ENCODE results near the gene CDH4. TPM values are rescaled to one million over a fixed set of nuclear protein-coding genes. Genes with fewer than 3 reads are reported as not detected.

The CDH4 gene
- total RNA-seq, 1 experiment from 2014 or later, result 5.3 TPM

DNA sequence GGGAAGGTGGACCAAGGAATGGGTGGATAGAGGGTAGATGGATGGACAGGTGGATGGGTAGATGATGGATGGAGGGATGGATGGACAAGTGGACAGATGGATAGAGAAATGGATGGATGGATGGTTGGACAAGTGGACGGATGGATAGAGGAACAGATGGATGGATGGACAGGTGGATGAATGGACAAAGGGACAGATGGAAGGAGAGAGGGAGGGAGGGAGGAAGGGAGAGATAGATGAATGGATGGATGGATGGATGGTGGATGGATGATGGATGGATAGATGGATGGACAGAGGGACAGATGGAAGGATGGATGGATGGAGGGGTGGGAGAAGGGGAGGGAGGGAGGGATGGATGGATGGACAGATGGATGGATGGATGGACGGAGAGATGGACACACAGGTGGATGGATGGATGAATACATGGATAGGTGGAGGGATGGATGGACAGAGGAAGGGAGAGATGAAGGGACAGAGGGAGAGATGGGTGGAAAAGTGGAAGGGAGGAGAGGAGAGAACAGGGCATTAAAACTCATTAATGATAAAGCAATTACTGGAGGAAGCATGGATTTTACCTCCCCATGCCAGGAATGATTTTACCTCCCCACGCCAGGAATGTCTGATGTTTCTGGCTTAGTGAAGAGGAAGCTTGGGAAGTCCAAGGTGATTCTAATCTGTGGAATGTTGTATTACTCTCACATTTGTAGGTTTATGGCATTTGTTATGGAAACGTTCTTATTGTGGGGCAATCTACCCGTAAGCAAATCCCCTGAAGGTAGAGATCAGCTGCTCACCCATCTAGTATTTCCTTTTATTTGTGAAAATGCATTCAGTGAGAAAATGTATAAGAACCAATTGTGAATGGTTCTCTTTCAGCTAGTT lies 430.3 kb downstream of the CDH4 start:
- DNase-seq (ENCODE audit: low spot score) (no peak), ATAC-seq (no peak)
- POLR2A ChIA-PET, result no interaction called here
- Mint-ChIP-seq H3K27ac (no peak overlapping the region), H3K4me3 (no peak overlapping the region), H3K36me3 (no peaks in the 10 kb centered on the region), H3K9me3 (peaks cover 6% of the 10 kb centered on the region), H3K4me1 (no peaks in the 10 kb centered on the region), H3K27me3 (ENCODE audit: low read depth) (peaks cover 39% of the 10 kb centered on the region)
- CTCF ChIA-PET, result no interaction called here
- no peak for TF ChIP-seq ETV6 (CRISPR knock-in tag; IDR thresholded peaks at IDR 0.05)
- no peak for TF ChIP-seq ZNF423 (CRISPR knock-in tag; IDR thresholded peaks at IDR 0.05)

- Mint-ChIP-seq H3K27me3 (ENCODE audit: low read depth) (peaks cover 33% of the 10 kb centered on the region), H3K36me3 (no peaks in the 10 kb centered on the region), H3K27ac (no peak overlapping the region), H3K4me3 (no peak overlapping the region), H3K9me3 (peaks cover under 1% of the 10 kb centered on the region), H3K4me1 (no peaks in the 10 kb centered on the region)
- CTCF ChIA-PET, result interaction anchor here (1.1 kb wide), 1 partner anchor 213 kb away, joined by 3 read pairs; no protein-coding TSS in a partner anchor
- POLR2A ChIA-PET, result no interaction called here
- ATAC-seq (no peak), DNase-seq (ENCODE audit: low spot score) (no peak)
- no peak for TF ChIP-seq ZNF396 (CRISPR knock-in tag; IDR thresholded peaks at IDR 0.05; ENCODE audit: borderline replicate concordance)
Measured at GRCh38 chr20:61682996-61683681, 431.1 kb downstream of the CDH4 start.

DNA sequence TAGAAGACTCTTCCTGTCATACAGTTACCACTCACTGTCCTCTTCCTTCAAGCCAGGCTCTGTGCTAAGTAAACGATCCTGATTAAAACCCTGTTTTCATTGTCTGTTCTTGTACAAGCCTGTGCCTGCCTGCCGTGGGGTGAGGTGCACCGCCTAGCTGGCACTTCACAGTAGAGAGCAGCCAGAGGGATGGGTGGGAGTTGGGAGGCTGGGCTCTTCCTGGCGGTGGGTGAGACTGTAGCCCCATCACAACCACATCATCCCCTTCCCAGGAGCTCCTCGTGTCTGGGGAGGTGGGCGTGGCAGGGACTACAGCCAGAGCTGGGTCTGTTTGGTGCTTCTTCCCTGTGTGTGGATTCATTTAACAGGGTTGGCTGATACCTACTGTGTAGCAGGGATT lies 431.7 kb downstream of the CDH4 start:
- Mint-ChIP-seq H3K4me1 (no peaks in the 10 kb centered on the region), H3K4me3 (no peak overlapping the region), H3K27me3 (ENCODE audit: low read depth) (peaks cover 31% of the 10 kb centered on the region), H3K27ac (no peak overlapping the region), H3K36me3 (no peaks in the 10 kb centered on the region), H3K9me3 (no peaks in the 10 kb centered on the region; the same call in 1 of the 2 replicates)
- TF ChIP-seq ZSCAN18 (CRISPR knock-in tag; IDR thresholded peaks at IDR 0.05) (no peak), E2F5 (CRISPR knock-in tag; IDR thresholded peaks at IDR 0.05) (no peak), FOXK1 (CRISPR knock-in tag; IDR thresholded peaks at IDR 0.05) (no peak), RELA (CRISPR knock-in tag; IDR thresholded peaks at IDR 0.05; ENCODE audit: borderline replicate concordance) (no peak), ESRRA (CRISPR knock-in tag; IDR thresholded peaks at IDR 0.05; ENCODE audit: borderline replicate concordance) (no peak), ZBTB21 (CRISPR knock-in tag; IDR thresholded peaks at IDR 0.05; ENCODE audit: borderline replicate concordance) (no peak), CBFB (CRISPR knock-in tag; IDR thresholded peaks at IDR 0.05; ENCODE audit: low read depth) (no peak), ZNF396 (CRISPR knock-in tag; IDR thresholded peaks at IDR 0.05; ENCODE audit: borderline replicate concordance) (no peak), ZNF423 (CRISPR knock-in tag; IDR thresholded peaks at IDR 0.05) (no peak), JAZF1 (CRISPR knock-in tag; IDR thresholded peaks at IDR 0.05) (no peak), IRF2 (CRISPR knock-in tag; IDR thresholded peaks at IDR 0.05; ENCODE audit: borderline replicate concordance, low read depth) (no peak), ARID4B (CRISPR knock-in tag; IDR thresholded peaks at IDR 0.05; ENCODE audit: borderline replicate concordance) (no peak), GABPB1 (CRISPR knock-in tag; IDR thresholded peaks at IDR 0.05) (no peak)
- TF ChIP-seq, protein P1, sequence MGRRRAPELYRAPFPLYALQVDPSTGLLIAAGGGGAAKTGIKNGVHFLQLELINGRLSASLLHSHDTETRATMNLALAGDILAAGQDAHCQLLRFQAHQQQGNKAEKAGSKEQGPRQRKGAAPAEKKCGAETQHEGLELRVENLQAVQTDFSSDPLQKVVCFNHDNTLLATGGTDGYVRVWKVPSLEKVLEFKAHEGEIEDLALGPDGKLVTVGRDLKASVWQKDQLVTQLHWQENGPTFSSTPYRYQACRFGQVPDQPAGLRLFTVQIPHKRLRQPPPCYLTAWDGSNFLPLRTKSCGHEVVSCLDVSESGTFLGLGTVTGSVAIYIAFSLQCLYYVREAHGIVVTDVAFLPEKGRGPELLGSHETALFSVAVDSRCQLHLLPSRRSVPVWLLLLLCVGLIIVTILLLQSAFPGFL (CRISPR knock-in tag; IDR thresholded peaks at IDR 0.05; ENCODE audit: borderline replicate concordance), result no peak
- TF ChIP-seq, protein P2, sequence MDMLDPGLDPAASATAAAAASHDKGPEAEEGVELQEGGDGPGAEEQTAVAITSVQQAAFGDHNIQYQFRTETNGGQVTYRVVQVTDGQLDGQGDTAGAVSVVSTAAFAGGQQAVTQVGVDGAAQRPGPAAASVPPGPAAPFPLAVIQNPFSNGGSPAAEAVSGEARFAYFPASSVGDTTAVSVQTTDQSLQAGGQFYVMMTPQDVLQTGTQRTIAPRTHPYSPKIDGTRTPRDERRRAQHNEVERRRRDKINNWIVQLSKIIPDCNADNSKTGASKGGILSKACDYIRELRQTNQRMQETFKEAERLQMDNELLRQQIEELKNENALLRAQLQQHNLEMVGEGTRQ (CRISPR knock-in tag; IDR thresholded peaks at IDR 0.05), result no peak
- TF ChIP-seq, protein P3, sequence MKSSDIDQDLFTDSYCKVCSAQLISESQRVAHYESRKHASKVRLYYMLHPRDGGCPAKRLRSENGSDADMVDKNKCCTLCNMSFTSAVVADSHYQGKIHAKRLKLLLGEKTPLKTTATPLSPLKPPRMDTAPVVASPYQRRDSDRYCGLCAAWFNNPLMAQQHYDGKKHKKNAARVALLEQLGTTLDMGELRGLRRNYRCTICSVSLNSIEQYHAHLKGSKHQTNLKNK (CRISPR knock-in tag; IDR thresholded peaks at IDR 0.05), result no peak
- POLR2A ChIA-PET, result no interaction called here
- no peak for DNase-seq (ENCODE audit: low spot score)
- ATAC-seq, result no peak
- CTCF ChIA-PET, result interaction anchor here (1.1 kb wide), 1 partner anchor 213 kb away, joined by 3 read pairs; no protein-coding TSS in a partner anchor
